Measurements from ENCODE around the gene MTF2.

Gene MTF2

DNA sequence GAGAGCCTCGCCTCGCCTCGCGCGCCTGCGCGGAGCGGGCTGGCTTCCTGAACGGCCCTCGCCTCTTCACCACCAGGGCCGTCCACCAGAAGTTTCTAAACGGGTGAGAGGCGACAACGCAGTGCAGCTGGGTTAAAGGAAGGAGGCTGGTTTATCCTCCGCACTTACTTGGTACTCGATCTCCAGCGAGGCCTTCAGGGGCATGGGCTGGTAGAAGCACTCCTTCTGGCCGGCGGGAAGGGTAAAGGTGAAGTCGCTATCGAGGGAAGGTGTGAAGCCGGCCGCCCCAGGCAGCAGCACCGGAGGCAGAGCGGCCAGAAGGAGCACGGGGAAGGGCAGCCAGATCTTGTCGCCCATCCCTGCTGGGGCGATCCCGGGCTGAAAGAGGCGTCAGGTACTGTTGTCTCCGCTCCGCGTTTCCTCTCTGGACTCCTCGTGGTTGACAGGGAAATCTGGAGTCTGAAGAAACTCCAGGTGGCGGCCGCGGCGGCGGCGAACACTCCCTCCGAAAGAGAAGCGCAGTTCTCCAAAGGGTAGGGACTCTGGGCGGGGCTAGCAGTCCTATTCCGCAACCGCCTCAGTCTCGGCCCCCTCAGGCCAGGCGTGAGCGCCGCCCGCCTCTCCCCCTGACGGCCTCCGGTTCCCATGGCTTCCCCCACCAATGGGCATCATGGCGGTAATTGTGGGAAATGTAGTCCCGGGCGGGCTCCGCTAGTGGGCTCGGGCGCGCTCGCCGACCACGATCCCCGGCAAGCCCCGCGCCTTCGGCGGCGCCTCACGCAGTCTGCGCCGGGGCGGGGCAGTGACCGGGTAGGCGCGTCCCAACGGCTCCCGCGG, 101.0 kb downstream of the MTF2 start, which contains the start of gene TMED5:
Gene TMED5, minus strand, starts transcription at position 528 of the 837 bp plus-strand sequence. Its CDS starts 171 bp downstream, at position 357.
- peak; percentile 94 to 96 for DNase-seq (ENCODE audit: extremely low read depth in 1 of 2, low read depth in 1 of 2)

DNA sequence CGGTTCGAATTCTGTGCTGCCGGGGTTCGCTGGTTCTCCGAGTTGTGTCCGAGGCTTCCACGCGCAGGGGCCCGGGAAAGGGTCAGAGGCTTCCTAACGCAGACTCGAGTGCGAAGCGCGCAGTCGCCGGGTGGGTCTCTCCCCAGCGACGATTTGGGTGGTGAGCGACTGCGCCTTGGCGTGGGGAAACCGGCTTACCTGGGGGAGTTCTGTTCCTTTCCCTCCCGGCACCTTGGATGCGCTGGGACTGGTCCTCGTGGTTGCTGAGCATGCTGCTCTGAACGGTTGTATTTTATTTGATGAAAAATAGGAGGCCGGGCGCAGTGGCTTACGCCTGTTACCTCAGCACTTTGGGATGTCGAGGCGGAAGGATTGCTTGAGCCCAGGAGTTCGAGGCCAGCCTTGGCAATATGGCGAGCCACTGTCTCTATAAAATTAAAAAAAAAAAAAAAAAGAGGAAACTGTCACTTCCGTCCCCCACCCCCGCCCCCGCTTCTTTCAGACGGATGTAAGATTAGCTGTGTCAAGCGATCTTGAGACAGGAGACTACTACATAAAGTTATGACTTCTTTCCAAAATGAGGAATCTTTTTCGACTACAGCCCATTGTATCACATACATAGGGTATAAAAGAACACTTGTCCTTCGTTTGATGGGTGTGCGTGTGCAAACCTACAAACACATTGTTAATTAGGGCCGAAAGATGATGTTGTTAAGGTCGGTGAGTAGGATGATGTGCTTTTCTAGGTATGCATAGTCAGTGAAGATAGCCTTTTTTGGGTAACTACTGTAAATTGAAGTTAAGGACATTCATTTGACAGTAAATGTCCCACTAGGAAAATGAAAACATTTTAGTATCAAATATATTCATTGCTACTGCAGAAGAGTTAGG, 101.9 kb downstream of the MTF2 start, which contains the start of gene CCDC18:
Gene CCDC18, plus strand, starts transcription at position 2 of the 891 bp plus-strand sequence. CDS start 2,638 bp downstream, outside the sequence.
- DNase-seq (ENCODE audit: extremely low read depth in 1 of 2, low read depth in 1 of 2) = peak; percentile 11 to 31

DNA sequence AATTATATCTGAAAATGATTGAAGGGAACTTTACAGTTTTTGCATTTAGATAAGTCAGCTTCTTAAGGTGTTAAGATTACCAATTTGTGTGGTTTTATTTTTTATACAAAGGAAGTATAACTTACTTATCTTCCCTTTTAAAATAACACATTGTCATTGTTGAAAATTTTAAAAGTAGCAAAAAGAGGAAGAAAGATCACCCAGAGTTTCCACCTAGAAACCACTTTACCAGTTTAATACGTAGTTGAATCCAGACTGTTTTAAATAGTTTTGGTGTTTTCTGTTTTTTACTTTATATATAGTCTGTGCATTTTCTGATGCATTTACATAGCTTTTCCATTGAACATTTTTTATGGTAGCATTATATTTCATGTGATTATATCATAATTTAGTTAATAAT, 107.6 kb downstream of the MTF2 start:
- DNase-seq (ENCODE audit: extremely low read depth in 1 of 2, low read depth in 1 of 2) = no peak
